Measurements from ENCODE around the gene HMGB3.

- TF ChIP-seq CTCF (IDR thresholded peaks at IDR 0.05) (no peak), EP300 (IDR thresholded peaks at IDR 0.05; ENCODE audit: low read depth) (no peak)
These were observed 6.3 kb downstream of the HMGB3 start for GRCh38 chrX:150989420-150989819.

Measured in transverse colon (tissue), 3 donors.